SK-N-SH treated with all-trans-retinoic acid at 6 μM for 48 hours (cell line): ENCODE data around the gene DDTL.

ENCODE experiments used
- ARNTL ChIP-seq: fragments of 450-650 bp; formaldehyde crosslinking; IDR thresholded peaks from 2 replicates; pipeline ENCODE4 v1.5.0; 2020; ENCODE audit warnings: low read depth, mild to moderate bottlenecking, moderate library complexity, borderline replicate concordance
- CSDC2 ChIP-seq: fragments of 250-450 bp; sonication (Bioruptor Pico); IDR thresholded peaks from 2 replicates; pipeline ENCODE4 v1.5.0; 2020; ENCODE audit warnings: mild to moderate bottlenecking, moderate library complexity
- ISL1 ChIP-seq: fragments of 250-450 bp; sonication (Bioruptor Pico); IDR thresholded peaks from 2 replicates; pipeline ENCODE4 v2.1.2; 2022; ENCODE audit warnings: mild to moderate bottlenecking, moderate library complexity
- OSR1 ChIP-seq: fragments of 250-450 bp; sonication (Bioruptor Pico); IDR thresholded peaks from 2 replicates; pipeline ENCODE4 v1.8.0; 2022; ENCODE audit warnings: moderate library complexity, mild to moderate bottlenecking, inconsistent platforms
- RARB ChIP-seq: fragments of 250-450 bp; sonication (Bioruptor Pico); IDR thresholded peaks from 2 replicates; pipeline ENCODE4 v1.8.0; 2021; ENCODE audit warnings: mild to moderate bottlenecking, moderate library complexity
- TCF4 ChIP-seq: fragments of 250-450 bp; sonication (Bioruptor Pico); IDR thresholded peaks from 2 replicates; pipeline ENCODE4 v1.8.0; 2021; ENCODE audit warnings: mild to moderate bottlenecking, moderate library complexity, borderline replicate concordance
- ZC3H10 ChIP-seq: fragments of 250-450 bp; sonication (Bioruptor Pico); IDR thresholded peaks from 2 replicates; pipeline ENCODE4 v1.5.1; 2021; ENCODE audit warnings: mild to moderate bottlenecking, moderate library complexity
- ZFP30 ChIP-seq: fragments of 450-650 bp; formaldehyde crosslinking; IDR thresholded peaks from 2 replicates; pipeline ENCODE4 v1.5.0; 2022; ENCODE audit warnings: mild to moderate bottlenecking, moderate library complexity
- ZNF70 ChIP-seq: fragments of 450-650 bp; formaldehyde crosslinking; IDR thresholded peaks from 2 replicates; pipeline ENCODE4 v1.5.0; 2020; ENCODE audit warnings: mild to moderate bottlenecking, moderate library complexity
- TF ChIP-seq, protein P1 (sequence below): fragments of 250-450 bp; sonication (Bioruptor Pico); IDR thresholded peaks from 2 replicates; pipeline ENCODE4 v1.5.1; 2020; ENCODE audit warnings: low read depth, mild to moderate bottlenecking, moderate library complexity
- TF ChIP-seq, protein P2 (sequence below): fragments of 250-450 bp; sonication (Bioruptor Pico); IDR thresholded peaks from 2 replicates; pipeline ENCODE4 v1.5.0; 2020; ENCODE audit warnings: mild to moderate bottlenecking, moderate library complexity

DNA sequence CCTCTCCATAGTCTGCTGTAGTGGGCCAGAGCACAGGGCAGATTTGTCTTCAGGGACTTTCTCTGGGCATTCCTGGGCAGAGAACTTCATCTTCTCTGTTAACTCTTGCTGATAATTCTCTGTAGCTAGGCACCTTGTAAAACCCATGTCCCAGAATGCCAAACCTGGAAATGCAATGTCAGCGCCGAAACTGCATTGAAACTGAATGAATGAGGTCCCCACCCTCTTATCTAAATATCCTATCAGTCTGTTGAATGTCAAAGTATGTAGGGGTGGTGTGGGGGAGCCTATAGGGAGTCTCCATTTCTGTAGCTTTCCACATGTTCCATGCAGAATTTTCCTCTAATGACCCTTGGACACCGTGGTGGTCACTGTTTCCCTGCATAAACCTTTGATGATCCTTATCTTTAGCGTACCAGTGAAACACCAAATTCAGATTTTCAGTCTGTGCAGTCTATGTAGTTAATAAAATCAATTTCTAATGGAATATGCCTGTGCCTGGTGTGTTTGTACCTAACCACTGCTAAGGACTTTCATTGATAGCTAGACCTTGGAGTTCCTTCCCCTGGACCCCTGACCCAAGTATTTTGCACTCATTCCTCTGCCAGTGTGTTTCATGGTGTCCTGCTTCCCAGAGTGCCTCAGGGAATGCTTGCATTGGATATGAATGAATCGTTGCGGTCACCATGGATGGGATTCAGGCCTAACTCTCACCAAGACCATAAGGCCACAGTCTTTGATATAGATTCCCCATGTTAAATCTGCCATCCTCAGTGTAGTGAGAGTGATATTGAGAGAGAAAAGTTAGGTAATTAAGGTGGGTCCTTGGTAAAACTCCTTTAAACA is 41.9 kb downstream of the DDTL start:
- TF ChIP-seq ZFP30 (CRISPR knock-in tag) (no peak), RARB (CRISPR knock-in tag) (no peak), CSDC2 (CRISPR knock-in tag) (no peak), ZNF70 (CRISPR knock-in tag) (no peak), ARNTL (CRISPR knock-in tag) (no peak), OSR1 (CRISPR knock-in tag) (no peak), ISL1 (CRISPR knock-in tag) (no peak), ZC3H10 (CRISPR knock-in tag) (no peak), TCF4 (CRISPR knock-in tag) (no peak)
- TF ChIP-seq, protein P1, sequence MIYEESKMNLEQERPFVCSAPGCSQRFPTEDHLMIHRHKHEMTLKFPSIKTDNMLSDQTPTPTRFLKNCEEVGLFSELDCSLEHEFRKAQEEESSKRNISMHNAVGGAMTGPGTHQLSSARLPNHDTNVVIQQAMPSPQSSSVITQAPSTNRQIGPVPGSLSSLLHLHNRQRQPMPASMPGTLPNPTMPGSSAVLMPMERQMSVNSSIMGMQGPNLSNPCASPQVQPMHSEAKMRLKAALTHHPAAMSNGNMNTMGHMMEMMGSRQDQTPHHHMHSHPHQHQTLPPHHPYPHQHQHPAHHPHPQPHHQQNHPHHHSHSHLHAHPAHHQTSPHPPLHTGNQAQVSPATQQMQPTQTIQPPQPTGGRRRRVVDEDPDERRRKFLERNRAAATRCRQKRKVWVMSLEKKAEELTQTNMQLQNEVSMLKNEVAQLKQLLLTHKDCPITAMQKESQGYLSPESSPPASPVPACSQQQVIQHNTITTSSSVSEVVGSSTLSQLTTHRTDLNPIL (CRISPR knock-in tag), result no peak
- TF ChIP-seq, protein P2, sequence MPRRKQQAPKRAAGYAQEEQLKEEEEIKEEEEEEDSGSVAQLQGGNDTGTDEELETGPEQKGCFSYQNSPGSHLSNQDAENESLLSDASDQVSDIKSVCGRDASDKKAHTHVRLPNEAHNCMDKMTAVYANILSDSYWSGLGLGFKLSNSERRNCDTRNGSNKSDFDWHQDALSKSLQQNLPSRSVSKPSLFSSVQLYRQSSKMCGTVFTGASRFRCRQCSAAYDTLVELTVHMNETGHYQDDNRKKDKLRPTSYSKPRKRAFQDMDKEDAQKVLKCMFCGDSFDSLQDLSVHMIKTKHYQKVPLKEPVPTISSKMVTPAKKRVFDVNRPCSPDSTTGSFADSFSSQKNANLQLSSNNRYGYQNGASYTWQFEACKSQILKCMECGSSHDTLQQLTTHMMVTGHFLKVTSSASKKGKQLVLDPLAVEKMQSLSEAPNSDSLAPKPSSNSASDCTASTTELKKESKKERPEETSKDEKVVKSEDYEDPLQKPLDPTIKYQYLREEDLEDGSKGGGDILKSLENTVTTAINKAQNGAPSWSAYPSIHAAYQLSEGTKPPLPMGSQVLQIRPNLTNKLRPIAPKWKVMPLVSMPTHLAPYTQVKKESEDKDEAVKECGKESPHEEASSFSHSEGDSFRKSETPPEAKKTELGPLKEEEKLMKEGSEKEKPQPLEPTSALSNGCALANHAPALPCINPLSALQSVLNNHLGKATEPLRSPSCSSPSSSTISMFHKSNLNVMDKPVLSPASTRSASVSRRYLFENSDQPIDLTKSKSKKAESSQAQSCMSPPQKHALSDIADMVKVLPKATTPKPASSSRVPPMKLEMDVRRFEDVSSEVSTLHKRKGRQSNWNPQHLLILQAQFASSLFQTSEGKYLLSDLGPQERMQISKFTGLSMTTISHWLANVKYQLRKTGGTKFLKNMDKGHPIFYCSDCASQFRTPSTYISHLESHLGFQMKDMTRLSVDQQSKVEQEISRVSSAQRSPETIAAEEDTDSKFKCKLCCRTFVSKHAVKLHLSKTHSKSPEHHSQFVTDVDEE (CRISPR knock-in tag), result no peak
